GM18499 (cell line): ENCODE measurements around the gene TUBB4B.
"Not testable (repeated sequence)": the region's sequence is repeated elsewhere in the genome, so short reads cannot be mapped to it uniquely, and the experiment has no call there.

Source experiments
- ATAC-seq: cut with Tn5 transposase; IDR thresholded peaks from one replicate; pipeline ENCODE4 v1.9.1; 2021; ENCODE audit warnings: moderate number of reproducible peaks; ENCODE audit not compliant: insufficient read depth, unreplicated experiment

The TUBB4B gene

GRCh38 chr9:137250329-137251193, 9.5 kb downstream of the TUBB4B start:
- no peak for ATAC-seq

GRCh38 chr9:137251194-137251461, 10.0 kb downstream of the TUBB4B start, which contains the start of gene STPG3:
TSS of gene STPG3 (plus strand) at chr9:137251286. CDS start at chr9:137251287, 1 bp downstream.
- ATAC-seq = no peak

GRCh38 chr9:137251490-137252268, 10.6 kb downstream of the TUBB4B start:
- no peak for ATAC-seq

- ATAC-seq = no peak
Measured at GRCh38 chr9:137252555-137253506, 11.7 kb downstream of the TUBB4B start.

GRCh38 chr9:137253717-137254623, 12.9 kb downstream of the TUBB4B start:
- ATAC-seq = no peak

GRCh38 chr9:137254624-137255447, 13.7 kb downstream of the TUBB4B start, which contains the start of gene NELFB:
TSS of gene NELFB (plus strand) at chr9:137255327.
- ATAC-seq = no peak

- no peak for ATAC-seq
Measured at GRCh38 chr9:137255448-137256114, 14.5 kb downstream of the TUBB4B start.

GRCh38 chr9:137256362-137256761, 15.3 kb downstream of the TUBB4B start:
- no peak for ATAC-seq

GRCh38 chr9:137256856-137257255, 15.8 kb downstream of the TUBB4B start:
- ATAC-seq = no peak

GRCh38 chr9:137262173-137262908, 21.3 kb downstream of the TUBB4B start:
- not testable (repeated sequence) for ATAC-seq

GRCh38 chr9:137262909-137263285, 21.8 kb downstream of the TUBB4B start:
- ATAC-seq = no peak

GRCh38 chr9:137263506-137263905, 22.4 kb downstream of the TUBB4B start:
- no peak for ATAC-seq

GRCh38 chr9:137264067-137264466, 23.0 kb downstream of the TUBB4B start:
- ATAC-seq = no peak

GRCh38 chr9:137265496-137266161, 24.5 kb downstream of the TUBB4B start:
- ATAC-seq = no peak

GRCh38 chr9:137266162-137266527, 25.1 kb downstream of the TUBB4B start:
- no peak for ATAC-seq

- ATAC-seq = no peak
Measured at GRCh38 chr9:137266585-137267453, 25.7 kb downstream of the TUBB4B start.
